GM19351 (cell line): ENCODE data around the gene HSPB7.
"Not testable (repeated sequence)": the region's sequence is repeated elsewhere in the genome, so short reads cannot be mapped to it uniquely, and the experiment has no call there.

ENCODE experiments used
- ATAC-seq: cut with Tn5 transposase; IDR thresholded peaks from one replicate; pipeline ENCODE4 v1.9.1; 2021; ENCODE audit warnings: mild to moderate bottlenecking, moderate library complexity; ENCODE audit not compliant: unreplicated experiment

The HSPB7 gene

GRCh38 chr1:16023050-16023653, 5.3 kb upstream of the HSPB7 start:
- no peak for ATAC-seq

- no peak for ATAC-seq
These were observed 4.5 kb upstream of the HSPB7 start for GRCh38 chr1:16022393-16022792.

- ATAC-seq = no peak
These were observed 3.8 kb upstream of the HSPB7 start, which contains the start of gene CLCNKA for GRCh38 chr1:16021681-16022080. CLCNKA (plus strand) TSS chr1:16022036; CDS start chr1:16022620, 584 bp downstream.

- ATAC-seq = not testable (repeated sequence)
These were observed 3.0 kb upstream of the HSPB7 start for GRCh38 chr1:16020878-16021277.

GRCh38 chr1:16020325-16020724, 2.5 kb upstream of the HSPB7 start:
- no peak for ATAC-seq

GRCh38 chr1:16019644-16020277, 1.9 kb upstream of the HSPB7 start:
- no peak for ATAC-seq

GRCh38 chr1:16018749-16019643, 1.2 kb upstream of the HSPB7 start:
- no peak for ATAC-seq

GRCh38 chr1:16018308-16018707, 465 bp upstream of the HSPB7 start:
- ATAC-seq = no peak

GRCh38 chr1:16017076-16017460, 775 bp downstream of the HSPB7 start:
- no peak for ATAC-seq

GRCh38 chr1:16015960-16016901, 1.6 kb downstream of the HSPB7 start:
- no peak for ATAC-seq

- ATAC-seq = no peak
These were observed 2.4 kb downstream of the HSPB7 start for GRCh38 chr1:16015491-16015890.

- no peak for ATAC-seq
These were observed 3.0 kb downstream of the HSPB7 start for GRCh38 chr1:16014509-16015482.

GRCh38 chr1:16013908-16014258, 4.0 kb downstream of the HSPB7 start:
- no peak for ATAC-seq

- no peak for ATAC-seq
These were observed 4.5 kb downstream of the HSPB7 start for GRCh38 chr1:16013220-16013907.

- ATAC-seq = no peak
These were observed 5.1 kb downstream of the HSPB7 start for GRCh38 chr1:16012590-16013219.

- no peak for ATAC-seq
These were observed 5.8 kb downstream of the HSPB7 start for GRCh38 chr1:16011936-16012589.

- no peak for ATAC-seq
These were observed 7.0 kb downstream of the HSPB7 start for GRCh38 chr1:16010837-16011236.

GRCh38 chr1:16009678-16010077, 8.2 kb downstream of the HSPB7 start:
- ATAC-seq = no peak
